HG02588 (cell line): ENCODE measurements around the gene INHA.

Source experiments
- ATAC-seq: cut with Tn5 transposase; IDR thresholded peaks from one replicate; pipeline ENCODE4 v1.9.1; 2021; ENCODE audit warnings: mild to moderate bottlenecking, moderate library complexity; ENCODE audit not compliant: unreplicated experiment

INHA gene

DNA sequence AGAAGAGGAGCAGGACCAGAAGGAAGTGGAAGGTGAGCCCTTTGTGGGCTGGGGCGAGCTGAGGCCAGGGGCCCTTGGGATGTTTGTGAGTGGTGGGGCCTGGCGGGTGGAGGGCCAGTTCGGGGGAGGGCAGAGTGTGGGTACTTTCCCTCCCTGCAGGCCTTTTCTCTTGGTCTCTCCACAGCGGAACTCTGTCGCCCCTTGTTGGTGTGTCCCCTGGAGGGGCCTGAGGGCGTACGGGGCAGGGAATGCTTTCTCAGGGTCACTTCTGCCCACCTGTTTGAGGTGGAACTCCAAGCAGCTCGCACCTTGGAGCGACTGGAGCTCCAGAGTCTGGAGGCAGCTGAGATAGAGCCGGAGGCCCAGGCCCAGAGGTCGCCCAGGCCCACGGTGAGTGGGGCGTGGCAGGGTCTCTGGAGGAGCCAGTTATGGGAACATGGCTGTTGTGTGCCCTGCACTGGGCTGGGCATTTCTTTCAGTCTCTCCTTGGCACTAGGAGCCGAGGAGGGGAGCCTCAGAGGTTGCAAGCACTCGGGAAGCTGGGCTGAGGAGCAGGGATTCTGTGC is 36.4 kb downstream of the INHA start:
- no peak for ATAC-seq

GRCh38 chr2:219609149-219609750 is 37.1 kb downstream of the INHA start:
- ATAC-seq = no peak

DNA sequence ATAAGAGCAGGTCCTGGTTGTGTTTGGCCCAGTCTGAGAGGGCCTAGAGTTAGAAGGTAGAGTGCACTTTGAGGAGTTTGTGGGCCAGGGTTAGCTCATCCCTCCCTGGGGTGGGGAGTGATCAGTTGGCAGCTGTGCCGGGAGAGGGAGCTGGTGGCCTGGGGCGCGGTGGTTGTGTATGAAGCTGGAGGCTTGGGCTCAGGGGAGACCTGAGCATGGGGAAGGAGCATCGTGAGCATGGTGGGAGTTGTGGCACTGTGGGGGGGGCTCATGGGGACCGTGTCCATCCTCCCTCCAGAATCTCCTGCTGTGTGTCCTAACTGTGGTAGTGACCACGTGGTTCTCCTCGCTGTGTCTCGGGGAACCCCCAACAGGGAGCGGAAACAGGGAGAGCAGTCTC is 39.2 kb downstream of the INHA start:
- no peak for ATAC-seq

- ATAC-seq = no peak
Observed at GRCh38 chr2:219611866-219612576, 39.9 kb downstream of the INHA start.

- ATAC-seq = no peak
Observed at GRCh38 chr2:219612577-219613286, 40.6 kb downstream of the INHA start.

GRCh38 chr2:219613461-219614070 is 41.5 kb downstream of the INHA start:
- no peak for ATAC-seq

GRCh38 chr2:219614076-219614860 is 42.2 kb downstream of the INHA start:
- ATAC-seq = no peak

- no peak for ATAC-seq
Observed at GRCh38 chr2:219615036-219615435, 42.9 kb downstream of the INHA start.

- ATAC-seq = no peak
Observed at GRCh38 chr2:219615894-219616293, 43.8 kb downstream of the INHA start.

GRCh38 chr2:219616550-219616949 is 44.4 kb downstream of the INHA start:
- no peak for ATAC-seq

GRCh38 chr2:219618733-219619122 is 46.6 kb downstream of the INHA start:
- no peak for ATAC-seq

DNA sequence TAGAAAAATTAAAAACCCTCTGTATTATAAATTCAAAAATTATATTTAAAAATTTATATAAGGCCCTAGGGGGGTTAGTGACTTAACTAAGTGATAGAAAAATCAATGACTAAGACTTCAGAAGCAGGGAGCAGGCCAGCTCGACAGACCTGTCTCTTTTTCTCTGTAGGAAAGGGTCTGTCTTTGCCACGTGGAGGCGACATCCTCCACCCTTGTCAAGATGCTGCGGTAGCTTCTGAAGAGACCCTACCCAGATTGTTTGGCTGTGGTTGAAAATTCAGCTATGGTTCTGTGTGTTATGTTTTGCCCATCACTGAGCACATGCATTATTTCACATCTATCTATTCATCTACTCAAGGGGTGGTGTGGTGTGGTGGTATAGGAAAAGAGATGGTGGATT is 47.1 kb downstream of the INHA start:
- no peak for ATAC-seq

- ATAC-seq = no peak
Observed at GRCh38 chr2:219620546-219620945, 48.4 kb downstream of the INHA start.

GRCh38 chr2:219621935-219622334 is 49.8 kb downstream of the INHA start:
- no peak for ATAC-seq

- ATAC-seq = no peak
Observed at GRCh38 chr2:219622472-219622871, 50.4 kb downstream of the INHA start.

DNA sequence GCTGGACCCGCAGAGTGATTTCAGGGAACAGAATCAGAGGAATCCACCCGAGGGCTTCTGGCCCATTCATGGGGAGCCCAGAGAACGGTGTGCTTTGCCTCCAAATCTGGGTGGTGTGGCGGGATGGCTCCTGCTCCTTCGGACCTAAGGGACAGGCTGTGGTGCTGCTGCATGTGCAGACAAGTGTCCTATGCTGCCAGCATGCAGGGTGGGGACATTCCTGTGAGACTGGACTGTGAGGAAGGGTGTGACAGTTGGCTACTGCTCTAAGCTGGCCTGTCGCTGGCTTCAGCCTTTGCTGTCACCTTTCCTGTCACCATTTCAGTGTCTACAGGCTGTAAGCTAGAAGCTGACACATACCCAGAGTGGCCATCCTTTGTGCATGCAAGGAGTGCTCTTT is 52.5 kb downstream of the INHA start:
- ATAC-seq = no peak

DNA sequence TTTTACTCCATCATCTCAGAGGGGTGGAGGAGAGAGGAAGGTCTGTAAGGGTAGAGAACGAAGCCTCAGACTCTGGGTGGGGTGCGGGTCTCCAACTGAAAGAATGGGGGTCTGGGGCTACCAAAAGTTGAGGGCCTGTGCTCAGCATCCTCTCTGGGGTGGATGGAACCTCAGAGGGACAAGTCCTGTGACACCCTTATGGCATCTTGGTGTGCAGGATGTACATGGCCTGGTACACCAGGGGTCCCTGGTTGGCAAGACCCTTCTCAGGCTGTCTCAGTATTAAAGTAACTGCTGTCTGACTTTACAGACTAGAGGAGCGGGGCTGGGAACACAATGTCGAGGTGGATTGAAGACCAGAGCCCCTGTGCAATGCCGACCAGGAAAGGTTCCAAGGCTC is 53.1 kb downstream of the INHA start:
- ATAC-seq = no peak
